PC-3 (cell line): ENCODE data around the gene CHPF2. TPM values are rescaled to one million over a fixed set of nuclear protein-coding genes. Genes with fewer than 3 reads are reported as not detected.

Experiments
- ATAC-seq: fragments of 200-7000 bp; cut with Tn5 transposase; 2 replicates; pipeline ENCODE4 v1.9.1; 2020; ENCODE audit warnings: mild to moderate bottlenecking, moderate library complexity
- BruUV-seq: library from RNA; stranded (reverse); fragments of 400-500 nt; replicated peaks from 2 replicates; lab custom pipeline; 2021; lab: Mats Ljungman, UMichigan
- CTCF ChIA-PET: fragments of 300-600 bp; sonication (Branson Sonifier 250); formaldehyde crosslinking; loops from one replicate; lab custom pipeline; 2022; ENCODE audit warnings: antibody characterized with exemption; lab: Charles Lee
- POLR2A ChIA-PET: fragments of 300-600 bp; sonication (Branson Sonifier 250); formaldehyde crosslinking; loops from one replicate; lab custom pipeline; 2022; ENCODE audit warnings: antibody characterized with exemption; ENCODE audit not compliant: unreplicated experiment; lab: Charles Lee
- DNase-seq: peaks from one replicate; pipeline ENCODE4 v3.0.0-alpha.2; 2015
- H2AFZ ChIP-seq: fragments of 300-600 bp; sonication (generic); 2 replicates; pipeline ENCODE4 v1.6.0; 2016; ENCODE audit warnings: antibody characterized with exemption, low read length
- H3F3A ChIP-seq: fragments of 300-600 bp; sonication (generic); one replicate; pipeline ENCODE4 v1.6.0; 2017; ENCODE audit warnings: antibody characterized with exemption, low read length, control low read depth, mild to moderate bottlenecking; ENCODE audit not compliant: unreplicated experiment
- H3K27ac ChIP-seq: fragments of 300-600 bp; sonication (generic); 2 replicates; pipeline ENCODE4 v1.5.1; 2016; ENCODE audit warnings: mild to moderate bottlenecking, low read length
- H3K27me3 ChIP-seq: fragments of 300-600 bp; sonication (generic); 2 replicates; pipeline ENCODE4 v1.6.1; 2016; ENCODE audit warnings: low read length, mixed read lengths
- H3K36me3 ChIP-seq: fragments of 300-600 bp; sonication (generic); 2 replicates; pipeline ENCODE4 v1.6.1; 2016; ENCODE audit warnings: low read depth, mixed run types, low read length, mixed read lengths
- H3K4me1 ChIP-seq: fragments of 300-600 bp; sonication (generic); 2 replicates; pipeline ENCODE4 v1.5.1; 2016; ENCODE audit warnings: low read length; ENCODE audit not compliant: insufficient read depth
- H3K4me2 ChIP-seq: fragments of 300-600 bp; sonication (generic); 2 replicates; pipeline ENCODE4 v1.6.0; 2016; ENCODE audit warnings: low read length
- H3K4me3 ChIP-seq: fragments of 300-600 bp; sonication (generic); 2 replicates; pipeline ENCODE4 v1.5.1; 2016; ENCODE audit warnings: mild to moderate bottlenecking, low read length, mixed read lengths
- H3K79me2 ChIP-seq: fragments of 300-600 bp; sonication (generic); 2 replicates; pipeline ENCODE4 v1.6.1; 2017; ENCODE audit warnings: low read length, mixed read lengths
- H3K9ac ChIP-seq: fragments of 300-600 bp; sonication (generic); 2 replicates; pipeline ENCODE4 v1.6.0; 2016; ENCODE audit warnings: mild to moderate bottlenecking, low read length
- H3K9me2 ChIP-seq: fragments of 300-600 bp; sonication (generic); replicated peaks from 2 replicates; pipeline ENCODE4 v1.6.1; 2016; ENCODE audit warnings: mixed run types, low read length, mixed read lengths
- H3K9me3 ChIP-seq: fragments of 300-600 bp; sonication (generic); 2 replicates; pipeline ENCODE4 v1.6.1; 2016; ENCODE audit warnings: low read length, mixed read lengths
- H4K20me1 ChIP-seq: fragments of 300-600 bp; sonication (generic); 2 replicates; pipeline ENCODE4 v1.6.1; 2016; ENCODE audit warnings: low read length, mixed read lengths
- EZH2 ChIP-seq: fragments of 300-600 bp; sonication (generic); IDR thresholded peaks from one replicate; pipeline ENCODE4 v1.6.1; 2017; ENCODE audit warnings: antibody characterized with exemption, mild to moderate bottlenecking, low read length; ENCODE audit not compliant: unreplicated experiment
- EZH2phosphoT487 ChIP-seq: fragments of 300-600 bp; sonication (generic); IDR thresholded peaks from 2 replicates; pipeline ENCODE4 v1.6.1; 2018; ENCODE audit warnings: mild to moderate bottlenecking, antibody characterized with exemption, low read length, borderline replicate concordance
- intact Hi-C: fragments of 100-400 bp; cut with micrococcal nuclease; formaldehyde crosslinking; loops from 2 replicates; pipeline ENCODE4 v1.9.0; 2023
- total RNA-seq: library from RNA; depleted of rRNA; stranded (reverse); fragments of >200 nt; gene quantifications from 2 replicates; pipeline ENCODE4 v1.2.3, GENCODE V29; 2014
- TF ChIP-seq, protein P1 (sequence below): fragments of 300-600 bp; sonication (generic); conservative IDR thresholded peaks from 2 replicates; pipeline ENCODE4 v1.5.1; 2017; ENCODE audit warnings: antibody characterized with exemption, low read depth, mild to moderate bottlenecking, low read length

Gene CHPF2
- total RNA-seq, 1 experiment from 2014 or later: 30.1 TPM

DNA sequence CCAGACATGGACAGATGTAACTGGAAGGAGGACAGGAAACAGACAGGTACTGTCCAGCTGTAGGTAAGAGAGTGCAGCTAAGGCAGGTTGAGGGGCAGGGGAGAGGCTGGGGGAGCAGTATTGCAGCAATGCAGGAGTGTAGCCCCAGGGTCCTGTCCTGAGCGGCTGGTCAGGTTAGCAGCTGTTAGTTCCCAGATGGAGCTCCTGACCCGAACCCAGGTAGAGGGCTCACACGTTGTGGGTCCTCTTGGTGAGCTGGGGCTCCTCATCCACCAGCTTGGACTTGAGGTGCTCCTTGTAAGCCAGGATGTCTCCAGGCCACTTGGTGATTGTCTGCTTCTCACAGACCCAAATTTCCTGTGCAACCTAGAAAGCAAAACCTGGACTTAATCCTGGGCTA lies 18.5 kb upstream of the CHPF2 start:
- TF ChIP-seq, protein P1, sequence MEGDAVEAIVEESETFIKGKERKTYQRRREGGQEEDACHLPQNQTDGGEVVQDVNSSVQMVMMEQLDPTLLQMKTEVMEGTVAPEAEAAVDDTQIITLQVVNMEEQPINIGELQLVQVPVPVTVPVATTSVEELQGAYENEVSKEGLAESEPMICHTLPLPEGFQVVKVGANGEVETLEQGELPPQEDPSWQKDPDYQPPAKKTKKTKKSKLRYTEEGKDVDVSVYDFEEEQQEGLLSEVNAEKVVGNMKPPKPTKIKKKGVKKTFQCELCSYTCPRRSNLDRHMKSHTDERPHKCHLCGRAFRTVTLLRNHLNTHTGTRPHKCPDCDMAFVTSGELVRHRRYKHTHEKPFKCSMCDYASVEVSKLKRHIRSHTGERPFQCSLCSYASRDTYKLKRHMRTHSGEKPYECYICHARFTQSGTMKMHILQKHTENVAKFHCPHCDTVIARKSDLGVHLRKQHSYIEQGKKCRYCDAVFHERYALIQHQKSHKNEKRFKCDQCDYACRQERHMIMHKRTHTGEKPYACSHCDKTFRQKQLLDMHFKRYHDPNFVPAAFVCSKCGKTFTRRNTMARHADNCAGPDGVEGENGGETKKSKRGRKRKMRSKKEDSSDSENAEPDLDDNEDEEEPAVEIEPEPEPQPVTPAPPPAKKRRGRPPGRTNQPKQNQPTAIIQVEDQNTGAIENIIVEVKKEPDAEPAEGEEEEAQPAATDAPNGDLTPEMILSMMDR: no peak
- TF ChIP-seq EZH2 (no peak), EZH2phosphoT487 (no peak)
- Histone ChIP-seq H3K79me2 (no peaks in the 10 kb centered on the region), H4K20me1 (no peaks in the 10 kb centered on the region), H3F3A (no peaks in the 10 kb centered on the region), H3K9me2 (no peaks in the 10 kb centered on the region), H3K9me3 (no peaks in the 10 kb centered on the region), H3K4me3 (no peak overlapping the region), H3K27me3 (no peaks in the 10 kb centered on the region), H3K9ac (no peak overlapping the region), H3K36me3 (peaks cover 44% of the 10 kb centered on the region), H3K4me1 (no peaks in the 10 kb centered on the region), H2AFZ (no peak overlapping the region), H3K27ac (no peak overlapping the region), H3K4me2 (no peak overlapping the region)
- BruUV-seq: no TSS peak
- ChIA-PET POLR2A (no interaction called here), CTCF (no interaction called here)
- intact Hi-C loops: no loop called here
- DNase-seq (no peak), ATAC-seq (no peak)

DNA sequence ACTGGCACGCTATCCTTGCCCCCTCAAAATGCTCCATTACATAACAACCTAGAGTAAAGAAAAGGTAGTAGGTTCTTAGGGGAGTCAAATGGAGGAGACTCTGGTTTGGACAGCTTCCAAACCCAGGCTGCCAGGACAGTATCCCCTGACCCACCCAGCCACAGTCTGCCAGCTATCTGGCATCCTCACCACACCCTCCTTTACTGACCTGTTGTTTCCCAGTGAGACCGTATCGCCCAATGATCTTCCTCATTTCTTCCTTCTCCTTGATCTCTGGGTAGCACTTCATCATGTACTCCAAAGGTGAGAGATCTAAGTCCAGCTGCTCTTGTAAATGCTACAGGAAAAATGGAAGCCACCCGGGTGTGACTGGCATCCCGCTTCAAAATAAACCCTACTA lies 16.9 kb upstream of the CHPF2 start:
- H3K4me1 ChIP-seq: no peaks in the 10 kb centered on the region
- H3K9me3 ChIP-seq: no peaks in the 10 kb centered on the region
- no TSS peak for BruUV-seq
- H3K27me3 ChIP-seq: no peaks in the 10 kb centered on the region
- no peak overlapping the region for H3K9ac ChIP-seq
- H3K79me2 ChIP-seq: no peaks in the 10 kb centered on the region
- ChIA-PET POLR2A (no interaction called here), CTCF (no interaction called here)
- DNase-seq: no peak
- H3F3A ChIP-seq: no peaks in the 10 kb centered on the region
- H2AFZ ChIP-seq: no peak overlapping the region
- no peak for TF ChIP-seq EZH2
- TF ChIP-seq EZH2phosphoT487: no peak
- TF ChIP-seq, protein P1: no peak
- peaks cover 50% of the 10 kb centered on the region for H3K36me3 ChIP-seq
- no peak overlapping the region for H3K27ac ChIP-seq
- H3K4me3 ChIP-seq: no peak overlapping the region
- no peaks in the 10 kb centered on the region for H4K20me1 ChIP-seq
- H3K9me2 ChIP-seq: no peaks in the 10 kb centered on the region
- no peak overlapping the region for H3K4me2 ChIP-seq
- intact Hi-C loops: no loop called here
- no peak for ATAC-seq

DNA sequence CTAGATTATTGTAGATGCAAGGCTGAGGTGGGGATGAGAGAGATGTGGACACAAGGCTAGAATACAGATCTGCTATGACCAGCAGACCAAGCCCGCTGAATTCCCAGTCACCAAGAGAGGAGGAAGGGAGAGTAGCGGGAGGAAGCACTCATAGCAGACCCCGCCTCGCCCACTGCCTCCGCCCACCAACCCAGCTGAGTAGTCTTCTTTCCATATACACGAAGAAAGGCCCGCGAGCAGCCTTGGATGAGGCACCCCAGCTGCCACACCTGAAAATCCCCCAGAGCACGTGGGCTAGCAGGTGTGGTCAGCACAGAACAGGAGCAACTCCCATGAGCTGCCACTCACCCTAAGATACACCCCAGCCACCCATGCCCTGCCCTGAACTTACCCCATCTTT lies 14.1 kb upstream of the CHPF2 start:
- Histone ChIP-seq H3K79me2 (no peaks in the 10 kb centered on the region), H3K27ac (no peak overlapping the region), H2AFZ (no peak overlapping the region), H3K9me3 (no peaks in the 10 kb centered on the region), H3F3A (no peaks in the 10 kb centered on the region), H3K9me2 (no peaks in the 10 kb centered on the region), H3K4me3 (no peak overlapping the region), H3K27me3 (no peaks in the 10 kb centered on the region), H3K4me2 (no peak overlapping the region), H3K9ac (no peak overlapping the region), H4K20me1 (no peaks in the 10 kb centered on the region), H3K36me3 (peaks cover 65% of the 10 kb centered on the region), H3K4me1 (no peaks in the 10 kb centered on the region)
- POLR2A ChIA-PET: no interaction called here
- intact Hi-C loops: no loop called here
- TF ChIP-seq EZH2 (no peak), EZH2phosphoT487 (no peak)
- TF ChIP-seq, protein P1: no peak
- ATAC-seq (no peak), DNase-seq (no peak)
- no TSS peak for BruUV-seq
- CTCF ChIA-PET: no interaction called here
